GM19452 (cell line): ENCODE data around the gene PLCB4.

Experiments
- ATAC-seq: cut with Tn5 transposase; IDR thresholded peaks from one replicate; pipeline ENCODE4 v1.9.1; 2021; ENCODE audit not compliant: unreplicated experiment

The PLCB4 gene

DNA sequence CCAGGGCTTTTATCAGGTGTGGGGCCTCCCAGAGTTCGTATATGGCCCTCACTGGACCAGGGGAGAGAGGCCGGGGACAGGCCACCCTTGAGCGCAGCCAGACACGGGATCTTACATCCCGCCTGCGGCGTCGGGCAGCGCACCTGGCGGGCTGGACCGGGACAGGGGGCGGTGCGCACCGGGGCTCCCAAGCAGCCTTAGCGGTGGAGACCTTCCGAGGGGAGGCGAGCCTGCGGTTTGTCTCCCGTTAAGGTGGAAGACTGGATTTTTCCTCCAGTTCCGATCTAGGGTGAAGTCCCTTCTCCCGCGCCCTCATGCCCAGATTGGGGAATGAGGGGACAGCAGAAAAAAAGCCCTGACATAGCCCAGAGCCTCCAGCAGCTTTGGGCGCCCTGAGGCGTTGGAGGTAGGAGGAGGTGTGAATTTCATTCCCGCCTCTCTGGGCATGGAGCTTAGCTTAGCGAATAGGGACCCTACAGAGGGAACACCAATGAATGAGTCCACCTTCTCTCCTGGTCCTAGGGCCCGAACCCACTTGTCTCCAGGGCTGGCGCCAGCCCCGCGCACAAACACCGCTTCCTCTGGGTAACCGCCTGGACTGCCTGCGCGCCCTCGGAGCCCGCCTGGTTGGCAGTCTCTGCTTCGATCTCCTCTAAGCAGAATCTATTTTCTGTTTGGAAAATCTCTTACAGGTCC is 438.8 kb downstream of the PLCB4 start:
- no peak for ATAC-seq

DNA sequence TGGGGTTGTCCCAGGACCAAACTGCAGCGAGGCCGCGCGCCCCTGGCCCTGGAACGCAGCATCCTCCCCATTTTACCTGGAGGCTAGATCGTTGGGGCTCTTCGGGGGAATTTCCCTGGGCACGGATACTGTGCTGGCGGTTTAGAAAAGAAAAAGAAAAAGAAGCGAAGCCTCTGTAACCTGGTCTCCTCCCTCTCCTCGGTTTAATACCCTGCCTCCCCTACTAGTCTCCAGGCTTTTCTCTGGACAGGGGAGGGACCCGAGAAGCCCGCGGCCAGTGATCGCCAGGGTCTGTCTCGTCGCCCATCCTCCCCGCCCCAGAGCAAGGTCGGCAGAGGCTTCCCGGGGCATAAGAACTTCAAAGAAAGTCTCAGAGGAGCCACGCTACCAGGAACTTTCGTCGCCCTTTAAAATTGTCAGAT is 439.4 kb downstream of the PLCB4 start:
- no peak for ATAC-seq

DNA sequence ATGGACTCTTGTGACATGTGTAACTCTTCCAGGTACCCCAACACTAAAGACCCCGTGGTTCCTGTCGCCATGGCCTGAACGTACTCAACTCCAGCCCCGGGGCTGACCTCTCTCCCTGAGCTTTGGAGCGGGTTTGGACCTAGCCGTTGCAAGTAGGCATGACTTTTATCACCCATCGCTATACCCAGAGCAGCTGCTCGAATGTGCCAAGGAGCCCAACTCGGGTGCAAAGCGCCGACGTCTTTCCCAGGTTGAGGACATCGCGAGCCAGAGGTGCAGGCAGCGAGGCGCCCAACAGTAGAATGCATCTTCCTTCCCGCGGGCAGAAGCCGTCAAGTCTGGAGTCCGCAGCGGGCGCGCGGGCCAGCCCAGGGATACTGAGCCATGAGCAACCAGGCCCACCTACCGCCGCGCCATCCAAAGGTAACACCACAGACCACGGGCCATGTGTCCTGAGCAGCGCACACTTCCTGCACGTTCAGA is 439.9 kb downstream of the PLCB4 start:
- ATAC-seq: no peak

DNA sequence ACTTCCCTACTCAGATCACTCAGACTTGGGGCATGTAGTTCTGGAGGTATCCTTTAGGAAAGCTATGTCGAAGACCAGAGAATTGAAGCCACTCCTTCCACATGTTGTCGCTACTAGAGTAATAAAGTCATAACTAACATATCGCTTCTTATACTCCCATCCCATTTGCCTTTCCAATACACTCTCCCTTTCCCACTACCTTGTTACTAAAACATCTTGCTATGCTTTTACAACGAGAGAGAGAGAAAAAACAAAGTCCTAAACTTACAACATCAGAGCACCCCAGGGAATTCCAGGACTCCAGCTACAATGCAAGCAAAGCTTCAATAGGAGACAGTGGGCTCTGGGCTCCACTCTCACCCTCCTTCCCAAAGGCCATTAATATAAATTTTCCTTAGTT is 440.4 kb downstream of the PLCB4 start:
- ATAC-seq: no peak

DNA sequence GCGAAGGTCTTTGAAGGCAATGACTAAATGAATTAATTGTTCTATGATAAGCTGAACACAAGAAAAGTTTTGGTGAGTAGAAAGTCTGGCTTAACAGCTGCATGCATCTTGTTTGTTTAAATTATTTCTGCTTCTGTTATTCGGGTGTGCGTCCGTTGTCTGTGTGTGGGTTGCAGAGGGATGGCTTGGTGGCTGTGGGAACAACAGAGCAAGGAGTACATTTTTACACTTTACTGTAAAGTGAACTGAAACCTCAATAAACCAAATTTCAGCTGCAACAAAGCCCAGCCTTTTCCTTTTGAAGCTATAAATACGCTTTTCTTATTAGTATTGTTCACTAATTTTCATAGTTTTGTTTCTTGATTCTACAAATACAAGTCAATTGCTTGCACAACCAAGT is 442.0 kb downstream of the PLCB4 start:
- ATAC-seq: no peak

DNA sequence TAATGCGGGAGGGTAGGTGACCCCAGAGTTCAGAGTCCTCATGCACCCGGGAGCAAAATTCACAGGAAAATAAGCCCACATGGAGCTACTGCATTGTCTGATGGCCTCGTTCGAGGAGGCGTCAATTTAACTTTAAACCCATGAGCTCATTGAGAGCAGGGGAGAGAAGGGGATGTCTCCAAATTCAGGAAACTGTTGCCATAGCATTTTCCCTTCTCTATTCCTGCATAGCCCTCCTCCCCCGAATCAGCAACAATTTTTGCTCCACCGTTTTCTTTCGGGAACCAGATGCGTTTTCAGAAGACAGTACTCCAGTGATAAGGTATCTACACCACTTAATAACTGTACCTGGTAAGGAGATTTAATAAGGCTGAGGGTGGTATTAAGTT is 445.2 kb downstream of the PLCB4 start:
- ATAC-seq: no peak

DNA sequence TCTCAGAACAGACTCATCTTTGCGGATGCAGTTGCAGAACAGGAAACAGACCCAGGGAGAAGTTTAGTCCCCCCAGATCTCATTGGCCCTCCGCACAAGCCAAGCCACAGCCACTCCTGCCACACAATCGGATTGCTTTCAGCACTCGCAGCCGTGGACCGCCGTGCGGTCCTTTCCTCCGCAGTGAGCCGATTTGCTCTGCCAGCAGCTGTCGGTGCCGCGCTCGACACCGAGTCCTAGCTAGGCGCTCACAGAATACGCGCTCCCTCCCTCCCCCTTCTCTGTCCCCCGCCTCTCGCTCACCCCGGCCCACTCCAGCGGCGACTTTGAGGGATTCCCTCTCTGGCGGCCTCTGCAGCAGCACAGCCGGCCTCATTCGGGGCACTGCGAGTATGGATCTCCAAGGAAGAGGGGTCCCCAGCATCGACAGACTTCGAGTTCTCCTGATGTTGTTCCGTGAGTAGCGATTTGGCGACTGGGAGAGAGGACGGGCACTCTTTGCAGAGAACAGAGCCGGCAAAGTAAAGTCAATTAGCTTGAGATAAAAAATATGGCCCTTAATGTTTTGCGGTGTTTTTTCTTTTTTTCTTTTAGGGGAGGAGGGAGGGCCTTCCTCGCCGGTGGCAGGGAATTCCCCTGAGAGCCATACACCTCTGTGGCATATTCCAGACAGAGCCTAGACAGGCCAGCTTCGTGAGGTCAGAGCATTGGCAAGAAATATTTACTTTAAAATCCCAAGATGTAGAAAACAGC is 445.8 kb downstream of the PLCB4 start, which contains the start of gene LAMP5:
TSS of gene LAMP5 (plus strand) at position 130 of the 753 bp plus-strand sequence. CDS start at position 393, 263 bp downstream.
- no peak for ATAC-seq

DNA sequence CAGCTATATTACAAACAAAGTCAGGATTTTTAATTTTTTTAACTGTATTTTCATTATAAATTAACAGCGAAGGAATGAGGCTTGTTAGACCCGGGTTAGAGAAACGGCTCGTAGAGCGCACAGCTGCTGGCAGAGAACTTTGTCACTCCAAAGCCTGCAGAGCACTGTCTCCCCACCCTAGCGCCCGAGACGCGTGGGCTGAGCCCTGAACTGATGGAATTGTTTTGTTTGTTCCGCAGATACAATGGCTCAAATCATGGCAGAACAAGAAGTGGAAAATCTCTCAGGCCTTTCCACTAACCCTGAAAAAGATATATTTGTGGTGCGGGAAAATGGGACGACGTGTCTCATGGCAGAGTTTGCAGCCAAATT is 446.3 kb downstream of the PLCB4 start:
- no peak for ATAC-seq

DNA sequence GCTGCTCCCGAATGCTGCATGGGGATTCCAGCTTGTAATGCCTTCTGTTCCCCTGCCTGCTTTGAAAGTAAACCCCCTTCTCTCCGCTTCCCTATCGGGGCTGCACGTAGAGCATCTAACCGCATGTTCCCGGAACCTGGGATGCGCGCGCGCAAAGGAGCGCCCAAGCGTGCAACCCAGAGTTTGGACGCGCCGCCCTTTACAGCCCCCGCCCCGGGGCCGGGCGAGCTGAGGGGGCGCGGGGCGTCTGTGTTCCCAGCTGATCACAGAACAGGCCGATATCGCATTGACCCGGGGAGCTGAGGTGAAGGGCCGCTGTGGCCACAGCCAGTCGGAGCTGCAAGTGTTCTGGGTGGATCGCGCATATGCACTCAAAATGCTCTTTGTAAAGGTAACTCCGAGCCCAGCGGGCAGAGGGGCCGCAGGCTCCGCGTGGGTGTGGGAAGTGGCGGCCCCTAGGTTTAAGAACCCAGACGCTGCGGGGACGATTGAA is 446.9 kb downstream of the PLCB4 start:
- no peak for ATAC-seq

DNA sequence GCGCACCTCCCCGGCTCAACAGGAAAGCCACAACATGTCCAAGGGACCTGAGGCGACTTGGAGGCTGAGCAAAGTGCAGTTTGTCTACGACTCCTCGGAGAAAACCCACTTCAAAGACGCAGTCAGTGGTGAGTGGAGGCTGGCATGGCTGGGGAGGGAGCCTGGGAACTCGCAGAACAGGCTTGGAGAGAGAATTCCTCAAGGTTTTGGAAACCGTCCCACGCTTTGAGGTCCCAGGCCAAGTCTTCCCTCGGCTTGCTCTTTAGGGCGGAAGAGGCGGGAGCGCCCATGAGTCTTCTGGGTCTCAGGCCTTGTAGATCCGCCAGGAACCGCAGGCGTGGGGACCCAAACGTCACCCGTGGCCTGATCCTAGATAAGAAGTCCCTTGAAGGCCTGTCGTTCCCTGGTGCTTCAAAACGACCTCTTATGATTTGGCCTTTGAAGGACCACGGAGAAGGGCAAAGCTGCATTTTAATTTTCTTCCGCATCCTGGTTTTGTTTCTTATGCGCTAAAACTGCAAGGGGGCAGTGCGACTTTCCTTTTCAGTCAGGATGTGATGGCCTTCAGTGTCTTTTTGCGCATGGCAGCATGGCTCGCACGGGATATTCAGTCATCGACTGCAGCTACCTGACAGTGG is 447.5 kb downstream of the PLCB4 start:
- ATAC-seq: no peak

DNA sequence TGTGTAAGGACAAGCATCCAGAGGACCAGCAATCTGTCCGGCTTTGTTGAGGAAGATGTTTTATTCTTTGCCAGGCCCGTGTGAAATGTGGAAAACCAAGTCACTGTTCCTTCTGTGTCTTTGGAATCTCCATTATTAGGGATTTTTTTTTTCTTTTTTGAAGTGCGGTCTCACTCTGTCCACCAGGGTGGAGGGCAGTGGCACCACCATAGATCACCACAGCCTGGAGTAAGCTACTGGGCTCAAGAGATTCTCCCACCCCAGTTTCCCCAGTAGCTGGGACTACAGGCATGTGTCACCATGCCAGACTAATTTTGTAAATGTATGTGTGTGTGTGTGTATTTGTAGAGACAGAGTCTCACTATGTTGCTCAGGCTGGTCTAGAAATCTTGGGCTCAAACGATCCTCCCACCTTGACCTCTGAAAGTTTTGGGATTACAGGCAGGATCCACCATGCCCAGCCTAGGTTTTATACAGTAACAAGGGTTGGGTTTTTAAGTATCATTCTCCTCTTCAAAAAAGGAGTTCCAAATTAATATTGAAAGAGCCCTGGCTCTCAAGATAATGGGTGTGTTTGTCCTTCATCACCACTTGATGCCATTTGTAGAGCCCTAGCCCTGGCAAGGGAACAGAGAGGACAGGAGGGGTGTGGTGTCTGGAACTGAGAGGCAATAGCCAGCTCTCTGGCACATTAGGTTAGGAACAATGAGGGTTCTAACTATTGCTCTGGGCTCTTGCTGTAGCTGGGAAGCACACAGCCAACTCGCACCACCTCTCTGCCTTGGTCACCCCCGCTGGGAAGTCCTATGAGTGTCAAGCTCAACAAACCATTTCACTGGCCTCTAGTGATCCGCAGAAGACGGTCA is 448.6 kb downstream of the PLCB4 start:
- no peak for ATAC-seq

DNA sequence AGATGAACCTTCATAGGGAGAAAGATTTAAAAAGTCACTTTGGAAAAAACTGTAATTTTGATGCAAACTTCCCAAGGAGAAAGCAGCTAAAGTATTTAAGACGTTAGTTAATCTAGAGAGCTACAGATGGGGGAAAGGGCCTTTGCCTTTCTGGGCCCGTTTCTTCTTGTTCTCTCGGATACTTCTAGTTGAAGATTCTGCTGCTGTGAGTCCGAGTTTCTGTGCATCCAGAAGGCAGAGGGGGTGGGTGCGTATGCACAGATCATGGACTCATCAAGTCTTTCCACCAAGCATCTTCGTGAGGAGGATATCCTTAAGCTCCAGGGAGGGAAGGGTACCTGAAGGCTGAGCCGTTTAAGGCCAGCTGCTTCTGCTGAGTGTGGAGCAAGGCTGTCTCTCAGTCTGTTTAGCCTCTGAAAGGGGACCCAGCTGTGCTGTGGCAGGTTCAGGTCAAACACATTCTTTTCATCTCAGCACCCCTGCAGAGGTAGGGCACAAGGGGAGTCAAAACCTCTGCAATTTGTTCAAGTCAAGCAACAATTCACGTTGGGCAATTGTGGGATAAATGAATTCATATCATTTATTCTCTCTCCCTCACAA is 449.8 kb downstream of the PLCB4 start:
- no peak for ATAC-seq

DNA sequence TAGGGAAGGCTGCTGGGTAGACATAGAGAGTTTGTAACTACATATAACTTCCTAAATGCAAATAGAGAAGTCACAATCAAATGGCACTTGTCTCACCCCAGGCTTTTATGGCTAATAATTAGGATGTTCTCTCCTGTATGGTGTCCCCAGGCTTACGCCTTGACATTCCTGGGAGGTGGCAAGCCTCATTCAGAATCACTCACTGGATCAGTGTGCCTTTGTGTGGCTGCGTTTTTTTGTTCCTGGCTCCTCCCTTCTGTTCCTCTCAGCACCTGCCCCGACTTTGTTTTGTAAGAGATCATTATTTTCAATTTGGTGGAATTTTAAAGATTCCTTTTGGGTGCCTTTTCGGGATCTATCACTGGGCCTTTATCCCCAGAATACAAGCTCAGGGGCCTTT is 451.2 kb downstream of the PLCB4 start:
- no peak for ATAC-seq

DNA sequence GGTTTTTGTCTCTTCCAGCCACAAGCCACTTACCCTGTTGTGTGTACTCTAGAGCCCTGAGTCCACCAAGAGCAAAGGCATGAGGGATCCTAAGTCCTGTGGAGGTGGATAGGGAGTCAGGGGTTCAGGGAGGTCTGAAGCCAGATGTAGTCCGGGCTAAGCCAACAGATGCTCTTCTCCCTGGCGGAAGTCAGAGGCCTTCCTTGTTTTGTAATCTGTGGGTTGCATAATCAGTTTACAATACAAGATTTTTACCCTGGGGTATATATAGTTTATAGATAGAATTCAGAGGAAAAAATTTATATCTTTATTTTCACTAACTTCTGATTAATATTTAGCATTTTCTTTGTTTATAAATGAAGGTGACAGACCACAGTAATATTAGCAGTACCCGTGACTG is 454.7 kb downstream of the PLCB4 start:
- ATAC-seq: no peak
